Sigmoid colon (tissue), 7 donors: ENCODE measurements around the gene MMP2. TPM values are rescaled to one million over a fixed set of nuclear protein-coding genes. Genes with fewer than 3 reads are reported as not detected.
A peak's percentile ranks its signal among the peaks of the same experiment; 100 is the strongest.

ENCODE experiments used
- DNase-seq: peaks from one replicate; pipeline ENCODE4 v3.0.0-alpha.2; 2019
- H3K27ac ChIP-seq, 4 donors: fragments of 200-600 bp; sonication (generic); one replicate each; pipeline ENCODE4 v1.5.1; 2016 to 2019; ENCODE audit warnings: mild to moderate bottlenecking in 1 of 4
- H3K27me3 ChIP-seq, 3 donors: fragments of 200-600 bp; sonication (generic); one replicate each; pipeline ENCODE4 v1.5.1; 2019; ENCODE audit warnings: mild to moderate bottlenecking in 1 of 3
- H3K36me3 ChIP-seq, 4 donors: fragments of 200-600 bp; sonication (generic); one replicate each; pipeline ENCODE4 v1.5.1; 2016 to 2019
- H3K4me1 ChIP-seq, 4 donors: fragments of 200-600 bp; sonication (generic); one replicate each; pipeline ENCODE4 v1.5.1; 2017 to 2019
- H3K4me3 ChIP-seq, 4 donors: fragments of 200-600 bp; sonication (generic); one replicate each; pipeline ENCODE4 v1.5.1; 2017 to 2019; ENCODE audit warnings: mild to moderate bottlenecking in 2 of 4, moderate library complexity in 1 of 4
- H3K9me3 ChIP-seq, 4 donors: fragments of 200-600 bp in 3 of 4; sonication (generic) in 3 of 4; one replicate each; pipeline versions ENCODE4 v1.5.1 to v1.6.1; 2013 to 2019
- CTCF ChIP-seq, 4 experiments: fragments of 450-650 bp in 3 of 4; fragments of 200-600 bp in 1 of 4; IDR thresholded peaks; one replicate each; pipeline ENCODE4 v1.5.1; 2016 to 2019; ENCODE audit warnings: antibody characterized with exemption in 4 of 4, mild to moderate bottlenecking in 3 of 4, moderate library complexity in 2 of 4
- EP300 ChIP-seq, 4 donors: sonication (generic); formaldehyde crosslinking; IDR thresholded peaks; one replicate each; pipeline ENCODE4 v1.6.1; 2017; ENCODE audit warnings: antibody characterized with exemption in 4 of 4
- POLR2A ChIP-seq, 2 donors: fragments of 450-650 bp; IDR thresholded peaks; one replicate each; pipeline ENCODE4 v1.6.1; 2016; ENCODE audit warnings: antibody characterized with exemption in 2 of 2, mild to moderate bottlenecking in 2 of 2, moderate library complexity in 2 of 2
- POLR2AphosphoS5 ChIP-seq, 4 donors: sonication (generic); formaldehyde crosslinking; IDR thresholded peaks; one replicate each; pipeline ENCODE4 v1.6.1; 2017; ENCODE audit warnings: antibody characterized with exemption in 4 of 4
- WGBS, 2 donors: extraction: QIAGEN DNeasy Blood & Tissue Kit; methylation state at CpG; one replicate each; pipeline ENCODE4 v1.1.7; 2013; 5-methylcytosine and 5-hydroxymethylcytosine counted together
- intact Hi-C: fragments of 100-400 bp; cut with DNase I; formaldehyde crosslinking; loops from one replicate; pipeline ENCODE4 v1.15.1; 2023
- polyA plus RNA-seq, 3 donors: library from polyadenylated mRNA; stranded (reverse); fragments of 200-250 nt; gene quantifications; one replicate each; pipeline ENCODE4 v1.2.3, GENCODE V29; 2013
- total RNA-seq, 4 donors: library from RNA; depleted of rRNA; stranded (reverse); fragments of >200 nt; gene quantifications; one replicate each; pipeline ENCODE4 v1.1.0, GENCODE V29; 2016
- donor health status: healthy with polysubstance abuse.
- donor health status: Bipolar disorder and iron deficiency.
- donor health status: healthy.

MMP2 gene
- total and polyA plus RNA-seq, 7 donors = 7.2 to 280 (median 142) TPM

GRCh38 chr16:55462241-55462640 is 16.8 kb upstream of the MMP2 start:
- TF ChIP-seq CTCF (IDR thresholded peaks at IDR 0.05) = no peak
- TF ChIP-seq POLR2A (IDR thresholded peaks at IDR 0.05) = no peak
- no peak for TF ChIP-seq EP300 (IDR thresholded peaks at IDR 0.05)
- no peak for TF ChIP-seq POLR2AphosphoS5 (IDR thresholded peaks at IDR 0.05)
- intact Hi-C loops = no loop called here

GRCh38 chr16:55464375-55464774 is 14.6 kb upstream of the MMP2 start:
- TF ChIP-seq EP300 (IDR thresholded peaks at IDR 0.05) (no peak), POLR2AphosphoS5 (IDR thresholded peaks at IDR 0.05) (no peak), POLR2A (IDR thresholded peaks at IDR 0.05) (no peak), CTCF (IDR thresholded peaks at IDR 0.05) (no peak)
- Histone ChIP-seq H3K4me1 (no peaks in the 10 kb centered on the region), H3K9me3 (no peaks in the 10 kb centered on the region), H3K27ac (no peak overlapping the region), H3K36me3 (no peaks in the 10 kb centered on the region), H3K27me3 (peaks cover 0 to 3% (median 0%) of the 10 kb centered on the region in 3 donors), H3K4me3 (no peak overlapping the region)
- 42 to 55% methylated on average over 4 of the region's 4 CpGs for WGBS, 2 donors
- intact Hi-C loops = no loop called here
- no peak for DNase-seq

More at GRCh38 chr16:55462241-55462640, 16.8 kb upstream of the MMP2 start:
- Histone ChIP-seq H3K27ac (no peak overlapping the region), H3K36me3 (no peaks in the 10 kb centered on the region), H3K4me3 (no peak overlapping the region), H3K9me3 (no peaks in the 10 kb centered on the region), H3K27me3 (peaks cover 0 to 3% (median 0%) of the 10 kb centered on the region in 3 donors), H3K4me1 (no peaks in the 10 kb centered on the region)
- WGBS, 2 donors = 59 to 71% methylated on average over 6 of the region's 6 CpGs
- no peak for DNase-seq

- Histone ChIP-seq H3K4me1 (peaks cover 0 to under 1% (median under 1%) of the 10 kb centered on the region in 4 donors), H3K27me3 (peaks cover 0 to 3% (median 0%) of the 10 kb centered on the region in 3 donors), H3K4me3 (no peak overlapping the region), H3K27ac (no peak overlapping the region), H3K36me3 (no peaks in the 10 kb centered on the region), H3K9me3 (no peaks in the 10 kb centered on the region)
- TF ChIP-seq EP300 (IDR thresholded peaks at IDR 0.05) (no peak), CTCF (IDR thresholded peaks at IDR 0.05) (peak; percentile 99 to 100 (median 100)), POLR2AphosphoS5 (IDR thresholded peaks at IDR 0.05) (no peak), POLR2A (IDR thresholded peaks at IDR 0.05) (no peak)
- 29 to 31% methylated on average over 19 of the region's 19 CpGs for WGBS, 2 donors
- DNase-seq = peak; percentile 93
- intact Hi-C loops = loop anchor here (1.0 kb wide), 2 partner anchors 238 to 377 kb away; no protein-coding TSS in a partner anchor
These were observed 13.7 kb upstream of the MMP2 start for GRCh38 chr16:55465077-55465896.

- DNase-seq = no peak
- Histone ChIP-seq H3K9me3 (no peaks in the 10 kb centered on the region), H3K4me1 (peaks cover 0 to 10% (median 9%) of the 10 kb centered on the region in 4 donors), H3K27me3 (peaks cover 0 to 3% (median 0%) of the 10 kb centered on the region in 3 donors), H3K36me3 (no peaks in the 10 kb centered on the region), H3K27ac (no peak overlapping the region), H3K4me3 (no peak overlapping the region)
- no peak for TF ChIP-seq CTCF (IDR thresholded peaks at IDR 0.05)
- no peak for TF ChIP-seq POLR2A (IDR thresholded peaks at IDR 0.05)
- no peak for TF ChIP-seq POLR2AphosphoS5 (IDR thresholded peaks at IDR 0.05)
- no peak for TF ChIP-seq EP300 (IDR thresholded peaks at IDR 0.05)
- intact Hi-C loops = loop anchor here (1.0 kb wide), 1 partner anchor 78 kb away; no protein-coding TSS in a partner anchor
- WGBS, 2 donors = 87 to 93% methylated on average over 4 of the region's 4 CpGs
These were observed 12.8 kb upstream of the MMP2 start for GRCh38 chr16:55466209-55466608.
